HG03521 (cell line): ENCODE results near the gene MCHR1.

Experiments
- ATAC-seq: cut with Tn5 transposase; IDR thresholded peaks from one replicate; pipeline ENCODE4 v1.9.1; 2021; ENCODE audit warnings: mild to moderate bottlenecking, moderate library complexity; ENCODE audit not compliant: unreplicated experiment

Gene MCHR1

GRCh38 chr22:40720538-40721256 lies 41.4 kb downstream of the MCHR1 start:
- no peak for ATAC-seq

GRCh38 chr22:40721266-40721665 lies 42.0 kb downstream of the MCHR1 start:
- ATAC-seq: no peak

GRCh38 chr22:40723396-40723933 lies 44.2 kb downstream of the MCHR1 start:
- no peak for ATAC-seq

GRCh38 chr22:40726514-40726913 lies 47.2 kb downstream of the MCHR1 start:
- ATAC-seq: no peak

- ATAC-seq: no peak
Measured at GRCh38 chr22:40727070-40727963, 48.0 kb downstream of the MCHR1 start.

- ATAC-seq: no peak
Measured at GRCh38 chr22:40727964-40728615, 48.8 kb downstream of the MCHR1 start.

GRCh38 chr22:40728731-40729189 lies 49.5 kb downstream of the MCHR1 start:
- ATAC-seq: no peak

GRCh38 chr22:40729284-40729683 lies 50.0 kb downstream of the MCHR1 start:
- no peak for ATAC-seq
